Psoas muscle (tissue), 8 donors: ENCODE measurements around the gene KIAA0319L. TPM values are rescaled to one million over a fixed set of nuclear protein-coding genes. Genes with fewer than 3 reads are reported as not detected.

Experiments used
- ATAC-seq, 4 donors: fragments of 200-7000 bp; cut with Tn5 transposase; one replicate each; pipeline ENCODE4 v1.9.1; 2020; ENCODE audit warnings: moderate library complexity in 3 of 4, mild to moderate bottlenecking in 2 of 4
- DNase-seq, 2 donors: peaks; one replicate each; pipeline ENCODE4 v3.0.0-alpha.2; 2020
- H3K27ac ChIP-seq: fragments of 200-600 bp; one replicate; pipeline ENCODE4 v1.8.0; 2022
- H3K27me3 ChIP-seq, 3 donors: fragments of 200-600 bp in 1 of 3; one replicate each; pipeline versions ENCODE4 v1.6.1 to v1.8.0; 2013 to 2022; ENCODE audit warnings: low read length in 2 of 3, mild to moderate bottlenecking in 2 of 3, moderate library complexity in 1 of 3; ENCODE audit not compliant: insufficient read depth in 3 of 3
- H3K36me3 ChIP-seq, 2 donors: fragments of 200-600 bp in 1 of 2; one replicate each; pipeline versions ENCODE4 v1.6.1 to v1.8.0; 2013 to 2022; ENCODE audit warnings: low read depth in 1 of 2, mild to moderate bottlenecking in 1 of 2, moderate library complexity in 1 of 2; ENCODE audit not compliant: insufficient read depth in 1 of 2
- H3K4me1 ChIP-seq: fragments of 200-600 bp; one replicate; pipeline ENCODE4 v1.8.0; 2022
- H3K4me3 ChIP-seq: fragments of 200-600 bp; one replicate; pipeline ENCODE4 v1.8.0; 2022; ENCODE audit warnings: mild to moderate bottlenecking
- H3K9me3 ChIP-seq: fragments of 200-600 bp; one replicate; pipeline ENCODE4 v1.8.0; 2022
- CTCF ChIP-seq: fragments of 200-600 bp; IDR thresholded peaks from one replicate; pipeline ENCODE4 v1.8.0; 2022; ENCODE audit warnings: antibody characterized with exemption
- WGBS, 3 donors: extraction: QIAGEN DNeasy Blood & Tissue Kit; methylation state at CpG; one replicate each; pipeline versions ENCODE4 v1.1.6 to v1.1.7; 2013; 5-methylcytosine and 5-hydroxymethylcytosine counted together
- intact Hi-C, 2 donors: fragments of 100-400 bp; cut with DNase I; formaldehyde crosslinking; loops; one replicate each; pipeline versions ENCODE4 v1.11.0 to v1.14.2; 2022
- long read RNA-seq, 2 donors: library from polyadenylated mRNA; unstranded; transcript quantifications; one replicate each; pipeline ENCODE4 v2.0.0, GENCODE V29; 2021
- polyA plus RNA-seq, 3 donors: library from polyadenylated mRNA; stranded (reverse); fragments of 200-250 nt; gene quantifications; one replicate each; pipeline ENCODE4 v1.2.3, GENCODE V29; 2013
- total RNA-seq, 4 donors: library from RNA; stranded (reverse); fragmentation: NEBNext Ultra II Directional in 2 of 4; extraction: Animal tissue kit (Norgen Biotek cat#: 25700) in 2 of 4; gene quantifications; one replicate each; pipeline versions ENCODE4 v1.2.1 to v1.2.4, GENCODE V29; 2021 to 2023
- donor health status: healthy with polysubstance abuse.
- donor health status: DM: no; HTN: no; CAD: no; lungs with moderate emphysema.
- donor health status: Bipolar disorder and iron deficiency.
- donor health status: healthy.
- donor health status: DM: yes; HTN: yes; CAD: no.
- donor health status: DM: no; HTN: no; CAD: no.
- donor health status: DM: no; HTN: no; CAD: no.
- donor health status: DM: yes; HTN: yes; CAD: no.

The KIAA0319L gene
- 10 to 100 TPM; 32.0 to 46.9 (median 40.7) TPM for total RNA-seq
- 10 to 100 TPM; 18.0 to 41.7 (median 24.2) TPM for polyA plus RNA-seq
- long read RNA-seq, donor 1, full-length matches to known transcripts = 7 of 24 reads
- long read RNA-seq, donor 1, partial matches to known transcripts = 9 of 24 reads
- long read RNA-seq, donor 1, other reads (novel, unspliced or antisense) = 8 of 24 reads
- long read RNA-seq, donor 2, full-length matches to known transcripts = 16 of 47 reads
- long read RNA-seq, donor 2, partial matches to known transcripts = 9 of 47 reads
- long read RNA-seq, donor 2, other reads (novel, unspliced or antisense) = 22 of 47 reads

DNA sequence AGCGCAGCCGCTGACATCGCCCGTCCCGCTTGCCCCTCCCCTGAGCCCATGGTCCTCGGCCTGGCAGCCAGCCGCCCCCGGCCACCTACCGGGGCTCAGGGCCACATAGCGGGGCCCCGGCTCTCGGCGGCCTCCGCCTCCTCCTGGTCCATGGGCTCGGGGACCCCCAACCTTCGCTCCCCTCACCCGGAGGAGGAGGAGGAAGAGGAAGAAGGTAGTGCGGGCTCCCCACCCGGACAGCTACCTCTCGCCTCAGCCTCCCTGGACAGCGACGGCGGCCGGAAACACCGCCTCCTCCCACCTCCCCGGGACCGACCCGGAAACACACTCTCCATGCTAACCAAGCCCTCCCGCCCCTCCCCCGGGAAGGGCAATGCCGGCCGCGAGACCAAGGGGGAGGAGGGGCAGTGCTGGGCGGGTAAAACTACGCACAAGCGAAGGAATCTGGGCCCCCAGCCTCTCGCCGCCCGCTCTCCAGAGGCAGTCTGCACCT, at the start of gene KIAA0319L:
Gene KIAA0319L (minus strand): TSS at position 286 of the 493 bp plus-strand sequence. CDS start 2,912 bp downstream, outside the sequence.
- 0 to 1% (median 1%) methylated on average over 28 to 39 of the region's 39 CpGs for WGBS, 3 donors
- peak within 1 kb of the TSS; percentile 99 for H3K4me3 ChIP-seq
- H3K27ac ChIP-seq = peak within 1 kb of the TSS; percentile 99
- peaks cover 54% of the 10 kb centered on the region for H3K4me1 ChIP-seq
- no peak for TF ChIP-seq CTCF
- peaks cover 0 to 26% of the 10 kb centered on the region in 2 donors for H3K36me3 ChIP-seq
- no peaks in the 10 kb centered on the region for H3K27me3 ChIP-seq
- ATAC-seq (peak; percentile 87 to 90 (median 88)), DNase-seq (peak; percentile 91 to 94)
- no peaks in the 10 kb centered on the region for H3K9me3 ChIP-seq
- intact Hi-C loops = no loop called here

- ATAC-seq (no peak), DNase-seq (no peak)
- H3K27me3 ChIP-seq = no peaks in the 10 kb centered on the region
- no peak overlapping the region for H3K27ac ChIP-seq
- intact Hi-C loops = no loop called here
- H3K4me1 ChIP-seq = no peaks in the 10 kb centered on the region
- H3K36me3 ChIP-seq = peaks cover 18 to 97% of the 10 kb centered on the region in 2 donors
- H3K4me3 ChIP-seq = no peak overlapping the region
- H3K9me3 ChIP-seq = no peaks in the 10 kb centered on the region
- no peak for TF ChIP-seq CTCF
- 75 to 78% (median 75%) methylated on average over 4 of the region's 4 CpGs for WGBS, 3 donors
Measured at GRCh38 chr1:35605867-35606182, 48.6 kb upstream of the KIAA0319L start.

- H3K27ac ChIP-seq = no peak overlapping the region
- DNase-seq = no peak
- 53 to 71% (median 56%) methylated on average over 6 of the region's 6 CpGs for WGBS, 3 donors
- ATAC-seq = no peak
- no peak for TF ChIP-seq CTCF
- no peaks in the 10 kb centered on the region for H3K9me3 ChIP-seq
- H3K4me1 ChIP-seq = no peaks in the 10 kb centered on the region
- H3K36me3 ChIP-seq = peaks cover 18 to 97% of the 10 kb centered on the region in 2 donors
- H3K4me3 ChIP-seq = no peak overlapping the region
- H3K27me3 ChIP-seq = no peaks in the 10 kb centered on the region
- intact Hi-C loops = no loop called here
Measured at GRCh38 chr1:35605071-35605866, 48.1 kb upstream of the KIAA0319L start.

DNA sequence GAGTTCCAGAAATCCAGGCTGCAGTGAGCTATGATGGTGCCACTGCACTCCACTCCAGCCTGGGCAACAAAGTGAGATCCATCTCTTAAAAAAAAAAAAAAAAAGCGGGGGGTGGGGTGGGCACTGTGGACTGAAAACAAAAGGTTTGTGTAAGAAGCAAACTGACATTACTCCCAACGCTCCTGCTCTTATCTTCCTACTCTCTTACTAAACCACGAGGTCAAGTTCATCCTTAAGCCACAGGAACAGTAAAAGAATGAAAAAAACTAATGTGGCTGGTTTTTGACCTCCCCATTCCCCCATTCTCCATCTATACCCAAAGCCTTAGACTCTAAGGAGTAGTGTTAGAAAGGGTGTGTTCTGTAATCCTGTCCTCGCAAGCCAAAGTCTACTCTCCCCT, 46.7 kb upstream of the KIAA0319L start:
- intact Hi-C loops = no loop called here
- no peak for ATAC-seq
- DNase-seq = no peak
- no peak overlapping the region for H3K27ac ChIP-seq
- H3K9me3 ChIP-seq = no peaks in the 10 kb centered on the region
- H3K4me1 ChIP-seq = no peaks in the 10 kb centered on the region
- peaks cover 19 to 94% of the 10 kb centered on the region in 2 donors for H3K36me3 ChIP-seq
- no peak for TF ChIP-seq CTCF
- no peak overlapping the region for H3K4me3 ChIP-seq
- 87 to 95% (median 90%) methylated on average over 4 of the region's 4 CpGs for WGBS, 3 donors
- H3K27me3 ChIP-seq = no peaks in the 10 kb centered on the region
